A172 (cell line): ENCODE results near the gene OR10AD1. TPM values are rescaled to one million over a fixed set of nuclear protein-coding genes. Genes with fewer than 3 reads are reported as not detected.
"Not testable (repeated sequence)": the region's sequence is repeated elsewhere in the genome, so short reads cannot be mapped to it uniquely, and the experiment has no call there.

Experiments used
- DNase-seq: peaks from one replicate; pipeline ENCODE4 v3.0.0-alpha.2; 2015; ENCODE audit warnings: low spot score
- total RNA-seq: library from RNA; depleted of rRNA; stranded (reverse); fragments of >200 nt; shearing (Covaris generic); gene quantifications from 2 replicates; pipeline ENCODE4 v1.2.3, GENCODE V29; 2014; rRNA removed

The OR10AD1 gene
- total RNA-seq, 1 experiment from 2014 or later, result not detected

DNA sequence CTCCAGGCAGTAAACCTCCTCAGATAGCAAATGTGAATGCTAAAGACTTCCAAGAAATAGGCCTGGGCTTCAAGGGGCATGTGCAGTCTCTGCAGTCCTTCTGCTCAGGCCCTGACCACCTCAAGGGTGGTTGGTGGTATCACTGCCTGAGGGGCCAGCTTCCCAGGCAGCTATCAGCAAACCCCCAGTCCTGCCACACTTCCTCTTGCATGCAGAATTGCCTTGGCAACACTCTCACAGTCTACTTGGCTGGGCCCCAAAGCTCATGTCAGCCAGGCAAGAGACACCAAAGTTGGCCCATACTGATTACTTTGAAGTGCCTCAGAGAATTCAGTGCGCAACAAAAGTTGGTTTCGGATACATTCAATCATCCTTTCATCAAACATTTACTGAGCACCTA lies 42.3 kb downstream of the OR10AD1 start:
- no peak for DNase-seq

DNA sequence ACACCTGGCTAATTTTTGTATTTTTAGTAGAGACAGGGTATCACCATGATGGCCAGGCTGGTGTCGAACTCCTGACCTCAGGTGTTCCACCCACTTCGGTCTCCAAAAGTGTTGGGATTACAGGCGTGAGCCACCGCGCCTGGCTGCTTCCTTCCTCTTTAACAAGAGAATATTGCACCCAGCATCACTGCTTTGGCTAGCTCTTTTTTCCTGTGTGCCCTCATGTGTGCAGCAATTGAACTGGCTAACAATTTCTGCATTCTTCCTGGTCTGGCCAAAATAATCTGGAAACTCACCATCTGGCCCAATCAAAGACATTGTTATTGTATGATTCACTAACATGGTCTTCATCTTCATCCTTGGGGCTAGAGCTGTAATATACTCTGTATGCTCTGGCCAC lies 43.0 kb downstream of the OR10AD1 start:
- no peak for DNase-seq

DNA sequence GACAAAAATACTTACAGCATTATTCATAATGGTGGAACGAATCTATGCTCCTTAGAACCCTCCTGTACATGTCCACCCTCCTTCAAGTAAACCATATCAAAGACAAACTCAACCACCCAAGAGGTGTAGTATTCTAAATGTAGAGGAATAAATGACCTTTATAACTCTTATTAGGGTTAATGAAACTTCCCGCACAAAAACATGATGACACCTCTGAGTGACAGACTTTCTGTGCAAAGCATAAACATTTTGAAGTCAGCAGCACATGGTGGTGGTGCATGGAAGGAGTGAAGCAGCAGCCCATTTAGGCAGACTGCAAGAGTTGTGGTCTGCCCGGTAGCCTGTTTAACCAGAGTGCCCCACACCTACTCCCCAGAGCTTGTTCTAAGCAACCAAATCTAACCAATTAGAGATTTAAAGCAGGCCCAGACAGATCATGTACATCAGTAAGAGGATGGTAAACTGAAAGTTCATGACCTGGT lies 45.2 kb downstream of the OR10AD1 start:
- DNase-seq, result no peak

DNA sequence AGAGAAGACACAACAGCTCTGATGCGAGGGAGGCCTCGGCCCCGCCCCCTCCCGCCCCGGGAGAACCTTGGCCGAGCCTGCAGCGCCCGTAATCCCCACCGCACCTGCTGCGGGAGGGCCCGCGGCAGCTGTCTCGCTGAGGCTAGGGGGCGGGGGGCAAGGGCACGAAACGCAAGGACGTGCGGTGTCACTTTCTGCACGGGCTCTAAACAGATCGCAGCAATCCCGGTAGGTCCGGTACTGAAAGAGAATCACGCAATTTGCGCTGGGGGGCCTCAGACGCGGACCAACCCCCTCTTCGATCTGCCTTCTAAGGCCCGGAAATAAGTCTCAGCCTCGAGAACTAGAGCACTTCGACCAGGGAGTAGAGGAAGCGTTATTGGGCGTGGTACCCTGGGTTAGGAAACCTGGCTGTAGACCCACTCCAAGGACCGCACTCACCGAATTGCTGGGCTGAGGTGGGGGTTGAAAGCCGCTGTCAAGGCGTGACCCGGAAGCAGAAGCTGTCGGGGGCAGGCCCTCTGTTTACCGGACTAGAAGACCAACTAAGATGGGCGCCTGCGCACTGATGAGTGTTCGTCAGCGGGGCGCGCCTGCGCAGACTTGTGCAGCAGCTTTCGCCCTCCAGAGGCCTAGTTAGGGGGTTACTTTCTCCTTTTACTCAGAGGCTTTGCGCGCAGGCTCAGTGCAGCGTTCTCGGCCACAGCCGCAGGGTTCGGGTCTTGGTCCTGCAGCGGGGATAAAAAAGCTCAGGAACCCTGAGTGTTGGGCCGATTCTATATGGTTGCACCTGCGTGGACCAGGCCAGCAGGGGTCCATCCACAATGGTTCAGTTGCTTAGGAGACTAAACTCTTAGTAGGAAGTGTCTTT lies 45.8 kb downstream of the OR10AD1 start, which contains the start of gene ASB8:
Gene ASB8 (minus strand): TSS at position 498 of the 871 bp plus-strand sequence. CDS start 4,019 bp downstream, outside the sequence.
- DNase-seq, result peak; percentile 91

DNA sequence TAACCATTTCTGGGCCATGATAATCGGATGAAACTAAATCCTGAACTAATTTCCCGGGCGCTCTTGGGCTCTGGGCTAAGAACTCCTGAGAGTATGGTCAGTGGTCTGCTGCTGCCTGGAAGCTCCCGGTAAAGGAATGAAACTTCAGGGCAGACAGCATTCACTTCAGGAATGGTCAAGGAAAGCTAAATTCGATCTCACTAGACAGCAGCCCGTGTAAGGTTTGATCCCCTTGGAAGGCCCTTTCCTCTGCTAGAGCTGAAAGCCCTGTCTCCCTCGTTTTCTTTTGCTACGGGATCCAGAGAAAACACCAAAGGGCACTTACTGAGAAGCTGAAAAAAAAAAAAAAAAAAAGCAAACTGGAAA lies 46.5 kb downstream of the OR10AD1 start:
- no peak for DNase-seq

DNA sequence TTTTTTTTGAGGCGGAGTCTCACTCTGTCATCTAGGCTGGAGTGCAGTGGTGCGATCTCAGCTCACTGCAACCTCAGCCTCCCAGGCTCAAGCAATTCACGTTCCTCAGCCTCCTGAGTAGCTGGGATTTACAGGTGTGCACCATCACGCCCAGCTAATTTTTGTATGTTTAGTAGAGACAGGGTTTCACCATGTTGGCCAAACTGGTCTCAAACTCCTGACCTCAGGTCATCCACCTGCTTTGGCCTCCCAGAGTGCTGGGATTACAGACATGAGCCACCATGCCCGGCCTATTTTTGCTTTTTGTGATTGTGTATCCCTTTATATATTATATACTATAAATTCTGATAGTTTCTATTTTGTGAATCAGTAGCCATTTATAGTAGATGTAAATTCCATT lies 47.3 kb downstream of the OR10AD1 start:
- DNase-seq, result not testable (repeated sequence)

Other genes starting within 250 kb of the OR10AD1 start
- 211 and 295 TPM in 2 replicates for gene TMEM106C, start 239.7 kb downstream of the OR10AD1 start, total RNA-seq
- gene COL2A1, start 198.8 kb downstream of the OR10AD1 start, total RNA-seq, result not detected in 2 replicates
- gene SENP1, start 97.2 kb downstream of the OR10AD1 start, total RNA-seq, result 27.3 and 32.7 TPM in 2 replicates
- 71.9 and 73.6 TPM in 2 replicates for gene PFKM, start 83.9 kb downstream of the OR10AD1 start, total RNA-seq
- gene ASB8, start 45.8 kb downstream of the OR10AD1 start, total RNA-seq, result 15.4 and 17.2 TPM in 2 replicates
- gene CCDC184, start 19.6 kb downstream of the OR10AD1 start, total RNA-seq, result 0.29 TPM in 1 of 2 replicates, not detected in the other
- gene ZNF641, start 147.6 kb upstream of the OR10AD1 start, total RNA-seq, result 8.4 and 15.1 TPM in 2 replicates